Mucosa of descending colon (tissue), 3 donors: Measurements from ENCODE around the gene SLC17A9. TPM values are rescaled to one million over a fixed set of nuclear protein-coding genes. Genes with fewer than 3 reads are reported as not detected.

Experiments
- ATAC-seq: fragments of 200-7000 bp; cut with Tn5 transposase; one replicate; pipeline ENCODE4 v1.9.1; 2020; ENCODE audit warnings: mild to moderate bottlenecking, moderate library complexity
- DNase-seq, 3 donors: peaks; one replicate each; pipeline ENCODE4 v3.0.0-alpha.2; 2020
- H3K36me3 ChIP-seq: fragments of 200-600 bp; one replicate; pipeline ENCODE4 v1.8.0; 2021; ENCODE audit warnings: low read depth, mild to moderate bottlenecking
- H3K4me1 ChIP-seq: fragments of 200-600 bp; one replicate; pipeline ENCODE4 v1.8.0; 2021; ENCODE audit warnings: low read depth, mild to moderate bottlenecking
- H3K4me3 ChIP-seq: fragments of 200-600 bp; one replicate; pipeline ENCODE4 v1.8.0; 2021; ENCODE audit warnings: mild to moderate bottlenecking
- H3K9me3 ChIP-seq: fragments of 200-600 bp; one replicate; pipeline ENCODE4 v1.8.0; 2021; ENCODE audit warnings: mild to moderate bottlenecking
- CTCF ChIP-seq: fragments of 200-600 bp; IDR thresholded peaks from one replicate; pipeline ENCODE4 v1.8.0; 2022; ENCODE audit warnings: antibody characterized with exemption, mild to moderate bottlenecking
- intact Hi-C, 2 donors: fragments of 100-400 bp; cut with DNase I in 1 of 2; cut with micrococcal nuclease in 1 of 2; formaldehyde crosslinking; loops; one replicate each; pipeline versions ENCODE4 v1.11.0 to v1.11.1; 2022; cut with DNase I, micrococcal nuclease
- total RNA-seq, 3 donors: library from RNA; stranded (reverse); fragmentation: NEBNext Ultra II Directional in 2 of 3; extraction: Animal tissue kit (Norgen Biotek cat#: 25700) in 2 of 3; gene quantifications; one replicate each; pipeline versions ENCODE4 v1.2.1 to v1.2.4, GENCODE V29; 2021 to 2023
- donor health status: DM: no; HTN: no; CAD: no; lungs with moderate emphysema.
- donor health status: DM: no; HTN: no; CAD: no.
- donor health status: DM: no; HTN: yes; CAD: no.

Gene SLC17A9
- total RNA-seq, 3 donors from 2014 or later: 4.8 to 22.2 (median 6.4) TPM

- no peaks in the 10 kb centered on the region for H3K9me3 ChIP-seq
- ATAC-seq (no peak), DNase-seq (no peak)
- H3K4me1 ChIP-seq: peaks cover 27% of the 10 kb centered on the region
- no peak overlapping the region for H3K4me3 ChIP-seq
- no peak for TF ChIP-seq CTCF
- peaks cover 15% of the 10 kb centered on the region for H3K36me3 ChIP-seq
- intact Hi-C loops: no loop called here
Observed at GRCh38 chr20:62913043-62913630, 39.4 kb upstream of the SLC17A9 start.

- Histone ChIP-seq H3K36me3 (peaks cover 11% of the 10 kb centered on the region), H3K4me1 (peaks cover 36% of the 10 kb centered on the region), H3K4me3 (no peak overlapping the region), H3K9me3 (no peaks in the 10 kb centered on the region)
- ATAC-seq (no peak), DNase-seq (no peak)
- TF ChIP-seq CTCF: no peak
- intact Hi-C loops: no loop called here
Observed at GRCh38 chr20:62914436-62914835, 38.1 kb upstream of the SLC17A9 start.

- DNase-seq: no peak
- peaks cover 40% of the 10 kb centered on the region for H3K4me1 ChIP-seq
- peak; percentile 75 for ATAC-seq
Observed at GRCh38 chr20:62914970-62915457, 37.5 kb upstream of the SLC17A9 start.

GRCh38 chr20:62916703-62917476 is 35.6 kb upstream of the SLC17A9 start:
- H3K36me3 ChIP-seq: no peaks in the 10 kb centered on the region
- H3K4me3 ChIP-seq: no peak overlapping the region
- H3K9me3 ChIP-seq: no peaks in the 10 kb centered on the region
- no peak for TF ChIP-seq CTCF
- intact Hi-C loops: no loop called here
- no peak for ATAC-seq
- no peak for DNase-seq
- peaks cover 45% of the 10 kb centered on the region for H3K4me1 ChIP-seq

More at GRCh38 chr20:62914970-62915457, 37.5 kb upstream of the SLC17A9 start:
- TF ChIP-seq CTCF: no peak
- peaks cover 11% of the 10 kb centered on the region for H3K36me3 ChIP-seq
- intact Hi-C loops: no loop called here
- no peaks in the 10 kb centered on the region for H3K9me3 ChIP-seq
- H3K4me3 ChIP-seq: no peak overlapping the region

- no peak for ATAC-seq
- intact Hi-C loops: no loop called here
- H3K4me1 ChIP-seq: peaks cover 48% of the 10 kb centered on the region
- TF ChIP-seq CTCF: no peak
- no peaks in the 10 kb centered on the region for H3K9me3 ChIP-seq
- no peak for DNase-seq
- no peaks in the 10 kb centered on the region for H3K36me3 ChIP-seq
- no peak overlapping the region for H3K4me3 ChIP-seq
Observed at GRCh38 chr20:62917720-62918119, 34.8 kb upstream of the SLC17A9 start.
